DMS53 (cell line): ENCODE results near the gene CD4.
"Not testable (repeated sequence)": the region's sequence is repeated elsewhere in the genome, so short reads cannot be mapped to it uniquely, and the experiment has no call there.

Experiments
- DNase-seq: peaks from one replicate; lab custom pipeline; 2025; lab: John Stamatoyannopoulos, UW

The CD4 gene

GRCh38 chr12:6788972-6789924, at the start of gene CD4:
CD4 (plus strand) TSS chr12:6789528; CDS start chr12:6800139, 10,611 bp downstream.
- DNase-seq = no peak

- not testable (repeated sequence) for DNase-seq
These were observed 47.2 kb upstream of the CD4 start for GRCh38 chr12:6742080-6742479.

GRCh38 chr12:6742834-6743233, 46.5 kb upstream of the CD4 start:
- DNase-seq = no peak

- not testable (repeated sequence) for DNase-seq
These were observed 46.0 kb upstream of the CD4 start for GRCh38 chr12:6743300-6743699.

GRCh38 chr12:6745741-6746525, 43.4 kb upstream of the CD4 start:
- DNase-seq = peak; percentile 41

- no peak for DNase-seq
These were observed 42.1 kb upstream of the CD4 start for GRCh38 chr12:6747216-6747615.

- no peak for DNase-seq
These were observed 40.6 kb upstream of the CD4 start for GRCh38 chr12:6748761-6749160.

- DNase-seq = no peak
These were observed 38.8 kb upstream of the CD4 start for GRCh38 chr12:6750506-6750905.

GRCh38 chr12:6751767-6752166, 37.6 kb upstream of the CD4 start:
- DNase-seq = no peak

GRCh38 chr12:6752167-6752920, 37.0 kb upstream of the CD4 start:
- peak; percentile 85 for DNase-seq

GRCh38 chr12:6752921-6753771, 36.2 kb upstream of the CD4 start, which contains the start of gene MLF2:
MLF2 (minus strand) TSS chr12:6753141; CDS start chr12:6752334, 807 bp downstream.
- peak; percentile 100 for DNase-seq

GRCh38 chr12:6753772-6754356, 35.5 kb upstream of the CD4 start:
- DNase-seq = no peak

- DNase-seq = no peak
These were observed 34.9 kb upstream of the CD4 start for GRCh38 chr12:6754411-6754810.

- no peak for DNase-seq
These were observed 32.2 kb upstream of the CD4 start for GRCh38 chr12:6757028-6757690.

GRCh38 chr12:6758506-6759095, 30.7 kb upstream of the CD4 start:
- DNase-seq = no peak

- DNase-seq = no peak
These were observed 29.6 kb upstream of the CD4 start for GRCh38 chr12:6759741-6760140.

- no peak for DNase-seq
These were observed 25.9 kb upstream of the CD4 start for GRCh38 chr12:6763380-6763779.

GRCh38 chr12:6764011-6764828, 25.1 kb upstream of the CD4 start:
- peak; percentile 98 for DNase-seq
